Spleen (tissue), 7 donors: Measurements from ENCODE around the gene KLHL2.
"Not testable (repeated sequence)": the region's sequence is repeated elsewhere in the genome, so short reads cannot be mapped to it uniquely, and the experiment has no call there.

Experiments
- POLR2A ChIP-seq, 3 donors: fragments of 450-650 bp; IDR thresholded peaks; one replicate each; pipeline ENCODE4 v1.5.1; 2017; ENCODE audit warnings: antibody characterized with exemption in 3 of 3, mild to moderate bottlenecking in 1 of 3
- POLR2AphosphoS5 ChIP-seq, 3 donors: sonication (generic); formaldehyde crosslinking; IDR thresholded peaks; one replicate each; pipeline ENCODE4 v1.5.1; 2017; ENCODE audit warnings: antibody characterized with exemption in 3 of 3
- TF ChIP-seq, protein P1 (sequence below), 11 experiments: fragments of 200-600 bp in 7 of 11; fragments of 450-650 bp in 4 of 11; sonication (generic) in 4 of 11; IDR thresholded peaks in 8 of 11; conservative IDR thresholded peaks in 3 of 11; 1 replicate in 7 of 11; 2 replicates in 4 of 11; pipeline versions ENCODE4 v1.4.0 to v1.8.0; 2016 to 2021; ENCODE audit warnings: antibody characterized with exemption in 11 of 11, inconsistent platforms in 4 of 11, mild to moderate bottlenecking in 1 of 11
- donor health status: DM: no; HTN: no; CAD: no; lungs with moderate emphysema.
- donor health status: DM: no; HTN: no; CAD: no.
- donor health status: DM: no; HTN: no; CAD: no.

DNA sequence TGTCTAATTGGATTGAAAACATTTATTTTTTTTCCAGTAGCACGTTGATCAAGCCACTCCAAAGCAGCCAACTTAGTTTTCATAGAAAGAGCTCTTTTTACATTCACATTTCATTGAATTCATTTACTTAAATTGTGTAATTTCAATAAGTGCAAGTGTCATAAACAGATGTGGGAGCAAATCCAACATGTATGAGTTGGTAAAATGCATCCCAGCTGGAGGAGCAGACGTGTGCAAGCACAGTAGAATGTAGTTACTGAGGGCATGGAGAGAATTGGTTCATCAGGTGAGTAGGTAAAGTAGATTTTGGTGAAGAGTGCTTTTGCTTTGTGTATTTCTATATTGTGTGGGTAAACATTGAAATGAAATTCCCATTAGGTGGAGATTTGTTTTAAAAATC, 36.8 kb downstream of the KLHL2 start:
- TF ChIP-seq, protein P1, sequence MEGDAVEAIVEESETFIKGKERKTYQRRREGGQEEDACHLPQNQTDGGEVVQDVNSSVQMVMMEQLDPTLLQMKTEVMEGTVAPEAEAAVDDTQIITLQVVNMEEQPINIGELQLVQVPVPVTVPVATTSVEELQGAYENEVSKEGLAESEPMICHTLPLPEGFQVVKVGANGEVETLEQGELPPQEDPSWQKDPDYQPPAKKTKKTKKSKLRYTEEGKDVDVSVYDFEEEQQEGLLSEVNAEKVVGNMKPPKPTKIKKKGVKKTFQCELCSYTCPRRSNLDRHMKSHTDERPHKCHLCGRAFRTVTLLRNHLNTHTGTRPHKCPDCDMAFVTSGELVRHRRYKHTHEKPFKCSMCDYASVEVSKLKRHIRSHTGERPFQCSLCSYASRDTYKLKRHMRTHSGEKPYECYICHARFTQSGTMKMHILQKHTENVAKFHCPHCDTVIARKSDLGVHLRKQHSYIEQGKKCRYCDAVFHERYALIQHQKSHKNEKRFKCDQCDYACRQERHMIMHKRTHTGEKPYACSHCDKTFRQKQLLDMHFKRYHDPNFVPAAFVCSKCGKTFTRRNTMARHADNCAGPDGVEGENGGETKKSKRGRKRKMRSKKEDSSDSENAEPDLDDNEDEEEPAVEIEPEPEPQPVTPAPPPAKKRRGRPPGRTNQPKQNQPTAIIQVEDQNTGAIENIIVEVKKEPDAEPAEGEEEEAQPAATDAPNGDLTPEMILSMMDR (IDR thresholded peaks at IDR 0.05 in 8 of 11, conservative IDR thresholded peaks at IDR 0.05 in 3 of 11), result not testable (repeated sequence)
- not testable (repeated sequence) for TF ChIP-seq POLR2A, POLR2AphosphoS5 (IDR thresholded peaks at IDR 0.05)
